ENCODE measurements around the gene STK11.

DNA sequence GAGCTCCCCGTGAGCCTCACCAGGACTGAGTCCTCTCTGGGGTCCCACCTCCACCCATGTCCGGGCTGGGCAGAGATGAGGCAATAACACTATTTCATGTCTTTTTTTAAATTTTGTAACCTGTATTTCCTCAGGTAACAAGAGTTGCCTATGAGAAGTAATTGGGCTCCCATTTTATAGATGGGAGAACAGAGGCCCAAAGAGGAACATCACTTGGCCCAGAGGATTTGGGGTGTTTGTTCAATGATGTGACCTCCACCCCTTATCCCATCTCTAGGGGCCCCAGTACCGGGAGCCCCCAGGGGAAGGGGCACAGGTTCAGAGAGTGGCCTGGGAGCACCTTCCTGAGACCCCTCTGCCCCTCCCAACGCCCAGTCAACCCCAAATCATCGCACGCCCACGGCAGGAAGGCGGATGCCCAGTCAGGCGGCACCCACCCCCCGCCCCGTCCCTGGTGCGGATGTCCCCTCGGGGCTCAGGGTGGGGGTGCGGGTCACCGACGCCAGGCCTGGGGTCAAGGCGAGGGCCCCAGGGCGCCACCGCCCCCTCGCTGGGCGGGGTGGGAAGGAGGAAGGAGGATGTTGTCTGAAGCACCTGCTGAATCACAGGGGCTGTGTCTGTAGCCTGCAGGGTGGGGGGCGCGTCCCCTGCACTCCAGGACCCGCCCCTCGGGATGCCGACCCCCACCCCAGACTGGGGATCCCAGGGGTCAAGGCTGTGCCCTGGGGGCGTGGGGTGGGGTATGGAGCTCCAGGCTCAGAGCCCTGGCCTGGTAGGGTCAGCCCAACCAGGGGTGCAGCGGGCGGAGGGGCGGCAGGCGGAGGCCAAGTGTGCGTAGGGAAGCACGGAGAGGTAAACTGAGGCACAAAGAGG is 54.5 kb downstream of the STK11 start:
- TF ChIP-seq EZH2phosphoT487 (IDR thresholded peaks at IDR 0.05; ENCODE audit: low read length) (no peak), EZH2 (optimal IDR thresholded peaks at IDR 0.05; ENCODE audit: low read depth, low read length) (no peak), CTCF (IDR thresholded peaks at IDR 0.05; ENCODE audit: low read length) (no peak)

All from MM.1S (cell line).